GM21381 (cell line): Measurements from ENCODE around the gene PPP2R5A.
A peak's percentile ranks its signal among the peaks of the same experiment; 100 is the strongest.
"Not testable (repeated sequence)": the region's sequence is repeated elsewhere in the genome, so short reads cannot be mapped to it uniquely, and the experiment has no call there.

Source experiments
- ATAC-seq: cut with Tn5 transposase; IDR thresholded peaks from one replicate; pipeline ENCODE4 v1.9.1; 2021; ENCODE audit warnings: mild to moderate bottlenecking, moderate library complexity; ENCODE audit not compliant: unreplicated experiment

The PPP2R5A gene

DNA sequence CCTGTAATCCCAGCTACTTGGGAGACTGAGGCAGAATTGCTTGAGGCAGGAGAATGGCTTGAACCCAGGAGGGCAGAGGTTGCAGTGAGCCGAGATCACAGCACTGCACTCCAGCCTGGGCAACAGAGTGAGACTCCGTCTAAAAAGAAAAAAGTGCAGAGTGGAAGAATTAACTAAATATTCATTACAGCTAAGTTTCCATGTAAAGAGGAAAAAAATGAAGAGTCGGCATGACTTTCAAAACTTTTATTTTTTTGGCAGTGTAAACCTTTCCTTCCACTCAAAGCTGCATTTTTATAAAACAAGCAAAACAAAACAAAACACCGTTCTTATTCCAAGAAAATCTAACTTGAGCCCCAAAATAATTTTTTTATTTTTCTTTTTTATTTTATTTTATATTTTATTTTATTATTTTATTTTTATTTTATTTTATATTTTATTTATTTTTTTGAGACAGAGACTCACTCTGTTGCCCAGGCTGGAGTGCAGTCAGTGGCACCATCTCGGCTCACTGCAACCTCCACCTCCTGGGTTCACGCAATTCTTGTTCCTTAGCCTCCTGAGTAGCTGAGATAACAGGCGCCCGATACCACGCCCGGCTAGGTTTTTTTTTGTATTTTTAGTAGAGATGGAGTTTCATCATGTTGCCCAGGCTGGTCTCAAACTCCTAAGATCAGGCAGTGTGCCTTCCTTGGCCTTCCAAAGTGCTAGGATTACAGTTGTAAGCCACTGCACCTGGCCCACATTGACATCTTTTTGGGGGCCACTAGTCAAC lies 66.6 kb downstream of the PPP2R5A start:
- ATAC-seq, result no peak

DNA sequence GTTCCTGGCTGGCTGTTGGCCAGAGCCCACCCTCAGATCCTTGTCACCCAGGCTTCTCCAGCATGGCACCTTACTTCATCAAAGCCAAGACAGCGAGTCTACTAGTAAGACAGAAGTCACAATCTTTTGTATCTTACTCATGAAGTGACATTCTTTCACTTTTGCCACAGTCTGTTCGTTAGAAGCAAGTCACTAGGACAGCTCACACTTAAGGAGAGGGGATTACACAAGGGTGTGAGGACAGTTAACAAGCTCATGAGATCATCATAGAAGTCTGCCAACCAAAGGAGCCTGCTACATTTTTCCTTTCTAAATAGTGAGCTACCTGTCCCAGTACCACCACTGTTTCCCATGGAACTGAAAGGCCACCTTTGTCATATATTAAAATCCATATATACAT lies 68.0 kb downstream of the PPP2R5A start:
- ATAC-seq, result no peak

DNA sequence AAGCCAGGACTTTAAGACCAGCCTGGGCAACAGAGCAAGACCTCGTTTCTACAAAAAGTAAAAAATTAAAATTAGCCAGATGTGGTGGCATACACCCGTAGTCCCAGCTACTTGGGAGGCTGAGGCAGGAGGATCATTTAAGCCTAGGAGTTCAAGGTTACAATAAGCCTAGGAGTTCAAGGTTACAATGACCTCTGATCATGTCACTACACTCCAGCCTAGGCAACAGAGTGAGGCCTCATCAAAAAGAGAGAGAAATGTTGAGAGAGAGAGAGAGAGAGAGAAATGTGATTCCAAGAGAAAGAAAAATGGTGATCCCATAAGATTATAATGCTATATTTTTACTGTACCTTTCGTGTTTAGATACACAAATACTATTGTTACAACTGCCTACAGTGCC lies 69.3 kb downstream of the PPP2R5A start:
- ATAC-seq, result no peak

DNA sequence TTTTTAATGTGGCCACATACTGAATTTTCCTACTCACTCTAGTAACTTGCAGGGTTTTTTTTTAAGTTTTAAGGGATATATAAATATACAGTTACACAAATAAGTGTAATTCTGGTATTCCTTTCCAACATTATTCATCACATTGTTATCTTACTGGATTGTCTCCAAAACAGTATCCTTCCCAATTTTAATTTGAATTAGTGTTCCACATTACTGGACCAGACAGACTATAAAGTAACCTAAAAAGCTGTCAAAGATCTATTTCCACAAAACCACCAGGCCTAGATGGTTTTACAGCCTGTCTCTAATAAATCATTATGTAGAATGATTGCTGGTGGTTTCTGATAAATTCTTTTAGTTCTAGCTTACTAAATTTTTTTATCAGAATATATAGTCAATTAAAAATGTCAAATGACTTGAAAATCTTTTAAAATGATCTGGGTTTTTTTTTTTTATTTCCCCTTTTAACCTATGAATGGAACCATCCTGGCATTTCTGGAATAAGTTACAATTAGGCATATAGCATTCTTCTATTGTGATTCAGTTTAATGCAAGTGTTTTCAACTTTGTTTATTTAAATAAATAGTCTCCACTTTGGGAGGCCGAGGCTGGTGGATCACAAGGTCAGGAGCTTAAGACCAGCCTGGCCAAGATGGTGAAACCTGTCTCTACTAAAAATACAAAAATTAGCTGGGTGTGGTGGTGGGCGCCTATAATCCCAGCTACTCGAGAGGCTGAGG lies 70.2 kb downstream of the PPP2R5A start:
- no peak for ATAC-seq

DNA sequence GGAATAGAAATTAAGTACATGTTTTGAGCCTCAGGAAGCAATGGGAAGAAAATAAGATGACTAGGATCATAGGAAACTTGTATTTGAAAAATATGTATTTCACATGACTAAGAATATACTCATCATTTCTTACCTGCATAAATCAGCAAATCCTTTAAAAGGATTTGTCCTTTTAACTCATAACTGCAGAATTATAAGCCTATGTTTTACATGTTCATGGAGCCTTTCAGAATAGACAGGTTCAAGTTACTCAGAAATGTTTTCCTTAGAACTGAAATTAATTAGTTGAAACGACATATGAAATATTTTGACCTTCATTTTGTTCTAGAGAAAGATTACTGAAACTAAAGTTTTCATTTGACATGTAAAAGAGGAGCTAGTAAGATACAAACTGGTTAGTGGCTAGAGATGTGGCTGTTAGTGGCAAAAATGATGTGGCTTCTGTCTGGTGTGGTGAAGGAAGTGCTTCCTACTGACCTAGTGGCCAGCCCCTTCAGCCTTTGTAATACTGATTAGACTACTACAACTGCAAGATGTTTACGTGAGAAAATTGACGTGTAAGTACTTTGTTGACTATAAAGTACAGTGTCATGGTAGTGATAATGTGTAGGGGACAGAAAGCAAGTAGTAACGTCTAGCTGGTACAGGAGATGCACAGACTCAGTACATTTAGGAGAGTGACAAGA lies 74.7 kb downstream of the PPP2R5A start:
- no peak for ATAC-seq

DNA sequence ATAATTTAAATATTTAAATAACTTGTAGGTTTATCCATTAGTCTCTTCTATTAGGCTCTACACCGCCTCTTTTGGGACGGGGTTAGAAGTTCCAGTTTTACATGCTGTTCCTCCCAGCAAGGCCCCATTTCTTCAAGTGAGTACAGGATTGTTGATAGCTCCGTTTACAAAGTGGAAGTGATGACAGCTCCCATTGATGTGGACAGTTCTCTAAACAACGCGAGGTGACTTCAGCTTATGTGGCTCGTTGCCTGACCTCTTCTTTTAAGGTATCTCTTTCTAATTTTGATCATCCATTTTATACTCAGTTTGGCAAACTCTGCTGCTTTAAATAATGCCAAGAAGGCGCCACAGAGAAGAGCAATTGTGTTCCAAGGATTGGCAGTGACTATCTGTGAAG lies 79.8 kb downstream of the PPP2R5A start:
- no peak for ATAC-seq

DNA sequence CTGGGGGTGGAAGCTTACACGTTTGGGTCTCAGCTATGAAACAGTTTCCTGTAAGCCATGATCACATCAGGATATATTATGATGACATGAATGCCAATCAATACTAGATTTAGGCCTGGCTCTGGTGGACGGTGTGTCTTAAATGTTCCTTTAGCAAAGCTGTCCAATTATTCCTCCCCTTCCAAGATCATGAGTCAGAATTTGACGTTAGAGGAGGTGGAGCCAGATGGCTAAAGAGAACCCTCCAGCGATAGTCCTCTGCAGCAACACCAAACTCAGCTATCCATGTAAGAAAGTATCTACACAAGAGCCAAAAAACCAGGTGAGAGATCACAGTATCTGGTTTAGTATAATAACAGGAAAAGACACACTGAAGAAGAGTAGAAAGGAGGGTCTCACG lies 81.7 kb downstream of the PPP2R5A start:
- ATAC-seq, result no peak

DNA sequence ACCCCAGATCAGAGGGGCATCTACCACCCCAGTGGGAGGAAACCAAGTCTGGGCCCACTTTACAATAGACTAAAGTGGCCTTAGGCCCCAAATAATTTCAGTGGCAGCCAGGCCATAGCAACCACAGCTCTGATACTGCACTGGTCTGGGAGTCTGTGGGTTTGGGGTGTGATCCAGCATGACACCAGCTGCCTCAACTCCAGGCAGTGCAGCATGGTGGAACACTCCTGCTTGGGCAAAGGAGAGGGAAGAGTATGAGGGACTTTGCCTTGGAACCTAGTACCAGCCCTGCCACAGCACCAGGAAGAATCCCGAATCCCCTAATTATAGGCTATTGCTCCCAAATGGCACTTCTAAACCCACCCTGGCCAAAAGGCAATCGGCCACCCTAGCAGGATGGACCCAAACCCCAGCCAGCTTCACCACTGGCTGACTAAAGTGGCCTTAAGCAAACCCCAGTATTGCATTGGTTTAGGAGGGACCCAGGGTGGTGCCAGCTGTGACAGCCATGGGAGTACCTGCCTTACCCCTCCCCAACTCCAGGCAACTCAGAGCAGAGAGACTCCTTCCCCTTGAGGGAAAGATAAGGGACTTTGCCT lies 82.4 kb downstream of the PPP2R5A start:
- ATAC-seq, result no peak

DNA sequence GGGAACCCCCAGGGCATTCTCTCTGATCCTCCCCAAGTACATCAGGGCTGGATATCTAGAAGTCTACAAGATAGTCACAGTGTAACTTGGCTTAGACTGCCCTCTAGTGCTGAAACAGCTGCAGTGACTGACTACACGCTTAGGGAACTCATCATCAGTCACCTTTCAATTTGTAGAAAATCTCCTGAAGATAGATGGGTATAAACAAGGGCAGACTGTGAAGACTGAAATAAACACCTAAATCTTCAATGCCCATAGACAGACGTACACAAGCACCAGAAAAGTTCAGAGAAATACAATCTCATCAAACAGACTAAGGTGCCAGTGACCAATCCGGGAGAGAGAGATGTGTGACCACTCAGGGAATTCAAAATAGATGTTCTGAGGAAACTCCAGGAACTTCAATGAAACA lies 82.9 kb downstream of the PPP2R5A start:
- ATAC-seq, result peak; percentile 81

DNA sequence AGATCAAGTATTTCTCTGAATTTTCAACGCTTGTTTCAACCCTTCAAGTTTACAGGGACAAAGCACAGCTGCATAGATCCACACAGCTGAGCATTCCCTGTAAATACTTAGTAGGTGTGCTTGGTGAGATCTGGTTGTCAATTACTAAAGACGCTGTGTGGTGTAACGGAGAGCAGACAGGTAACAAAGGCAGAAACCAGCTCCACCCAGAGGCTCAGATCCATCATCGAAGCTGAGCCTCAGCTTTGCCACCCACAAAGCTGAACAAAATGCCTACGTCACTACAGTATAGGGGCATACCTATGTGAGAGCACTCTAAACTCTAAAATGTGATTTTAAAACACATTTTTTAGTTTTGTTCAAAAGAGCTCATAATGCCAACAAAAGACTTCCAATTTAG lies 90.8 kb downstream of the PPP2R5A start:
- no peak for ATAC-seq

DNA sequence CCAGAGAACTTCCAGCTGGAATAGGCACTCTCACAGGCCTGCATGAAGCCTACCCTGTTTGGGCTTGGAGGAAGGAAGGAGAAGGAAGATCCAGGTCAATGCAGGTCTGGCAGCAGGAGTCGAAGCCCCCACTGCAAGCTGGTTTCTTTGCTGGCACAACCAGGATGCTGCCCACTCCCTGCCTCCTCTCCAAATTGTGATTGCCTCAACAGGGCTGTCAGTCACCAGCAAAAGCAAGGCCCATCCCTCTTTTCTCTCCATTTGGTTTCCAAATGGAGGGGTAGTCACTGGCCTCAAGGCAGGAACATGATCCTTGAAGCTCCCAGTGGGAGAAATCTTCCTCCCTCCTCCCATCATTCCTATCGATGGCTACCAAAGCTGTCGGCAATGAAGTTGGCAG lies 92.4 kb downstream of the PPP2R5A start:
- no peak for ATAC-seq

DNA sequence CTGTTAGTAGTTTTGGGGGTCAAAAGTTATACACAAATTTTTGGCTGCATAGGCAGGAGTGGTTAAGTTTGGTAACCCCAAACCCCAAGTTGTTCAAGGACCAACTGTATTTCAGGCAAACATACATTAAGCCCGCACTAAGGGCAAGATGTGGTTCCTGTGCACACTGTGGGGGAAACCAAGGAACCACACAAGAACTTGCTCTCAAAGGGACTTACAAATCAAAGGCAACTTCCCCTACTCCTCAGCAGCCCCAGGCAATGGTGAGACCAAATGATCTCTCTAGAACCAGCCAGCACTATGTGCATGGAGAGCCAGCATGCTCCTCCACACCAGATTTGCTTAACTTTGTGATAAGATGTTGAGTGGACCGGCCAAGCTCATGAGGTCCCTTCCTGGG lies 94.2 kb downstream of the PPP2R5A start:
- ATAC-seq, result no peak

DNA sequence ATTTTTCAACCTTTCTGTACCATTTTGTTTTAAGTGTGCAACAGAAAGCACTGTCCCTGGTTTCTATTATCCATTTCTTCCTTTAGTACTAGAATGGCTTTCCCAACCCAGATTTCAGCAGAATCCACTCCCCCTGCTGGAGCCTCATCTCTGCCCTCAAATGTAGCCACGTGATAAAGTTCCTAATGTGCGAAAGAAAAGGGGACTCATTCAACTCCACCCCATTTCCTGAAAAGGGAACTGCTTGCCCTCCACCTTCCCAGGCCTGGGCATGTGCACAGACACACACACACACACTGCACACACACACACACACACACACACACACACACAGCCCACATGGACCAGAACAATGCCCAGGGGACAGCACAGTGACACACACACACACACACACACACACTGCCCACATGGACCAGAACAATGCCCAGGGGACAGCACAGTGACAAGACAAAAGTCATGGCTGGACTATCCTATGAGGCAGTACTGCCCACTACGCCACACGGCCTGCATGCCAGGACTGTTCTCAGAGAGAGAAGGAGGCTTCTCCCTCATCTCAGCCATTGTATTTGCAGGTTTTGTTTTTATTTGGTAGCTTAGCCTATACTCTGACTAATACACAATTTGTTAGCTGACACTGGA lies 96.3 kb downstream of the PPP2R5A start:
- no peak for ATAC-seq

DNA sequence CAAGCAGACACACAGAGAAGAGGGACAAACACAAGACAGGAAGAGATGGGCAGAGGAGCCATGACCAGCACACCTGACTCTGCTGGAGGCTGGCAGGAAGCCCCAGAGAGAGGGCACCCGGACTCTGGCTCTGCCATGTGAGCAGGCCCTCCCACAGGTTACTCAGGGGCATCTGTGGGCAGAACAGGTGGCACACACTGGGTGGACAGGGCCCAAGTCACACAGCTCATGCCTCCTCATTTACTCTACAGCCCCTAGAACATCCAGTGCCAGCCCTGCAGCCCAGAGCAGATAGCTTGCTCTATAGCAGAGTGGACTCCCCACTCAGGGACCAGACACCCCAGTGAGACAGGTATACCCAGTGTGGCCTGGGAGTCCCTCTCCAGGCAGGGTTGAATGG lies 100.8 kb downstream of the PPP2R5A start:
- ATAC-seq, result no peak

DNA sequence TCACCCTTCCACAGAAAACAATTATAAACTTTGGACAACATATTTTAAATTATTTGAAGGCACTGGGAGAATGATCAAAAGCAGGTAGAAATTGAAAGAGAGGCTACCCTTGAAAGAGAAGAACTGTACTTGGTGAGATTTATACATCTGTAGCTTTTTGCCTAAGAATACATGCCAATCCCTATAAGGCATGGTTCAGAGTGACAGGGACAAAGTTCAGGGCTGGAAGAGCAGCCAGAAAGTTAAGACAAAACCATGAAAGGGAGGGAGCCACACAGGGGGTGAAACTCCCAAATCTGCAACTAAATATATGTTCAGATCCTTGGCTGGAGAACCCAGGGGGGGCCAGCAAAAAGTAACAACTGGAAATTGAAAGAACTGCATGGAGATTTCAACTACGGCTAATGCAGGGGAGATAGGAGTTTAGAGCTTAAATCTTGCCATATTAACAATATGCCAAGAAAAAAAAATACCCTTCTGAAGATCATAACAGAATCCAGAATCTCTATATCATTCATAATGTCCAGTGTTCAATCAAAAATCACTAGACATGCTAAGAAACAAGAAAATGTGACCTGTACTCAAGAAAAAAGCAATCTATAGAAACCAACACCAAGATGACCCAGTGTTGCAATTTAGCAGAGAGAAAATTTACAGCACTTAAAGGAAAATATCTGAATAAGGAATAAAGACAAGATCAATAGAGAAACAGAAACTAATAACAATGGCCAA lies 103.9 kb downstream of the PPP2R5A start:
- no peak for ATAC-seq

DNA sequence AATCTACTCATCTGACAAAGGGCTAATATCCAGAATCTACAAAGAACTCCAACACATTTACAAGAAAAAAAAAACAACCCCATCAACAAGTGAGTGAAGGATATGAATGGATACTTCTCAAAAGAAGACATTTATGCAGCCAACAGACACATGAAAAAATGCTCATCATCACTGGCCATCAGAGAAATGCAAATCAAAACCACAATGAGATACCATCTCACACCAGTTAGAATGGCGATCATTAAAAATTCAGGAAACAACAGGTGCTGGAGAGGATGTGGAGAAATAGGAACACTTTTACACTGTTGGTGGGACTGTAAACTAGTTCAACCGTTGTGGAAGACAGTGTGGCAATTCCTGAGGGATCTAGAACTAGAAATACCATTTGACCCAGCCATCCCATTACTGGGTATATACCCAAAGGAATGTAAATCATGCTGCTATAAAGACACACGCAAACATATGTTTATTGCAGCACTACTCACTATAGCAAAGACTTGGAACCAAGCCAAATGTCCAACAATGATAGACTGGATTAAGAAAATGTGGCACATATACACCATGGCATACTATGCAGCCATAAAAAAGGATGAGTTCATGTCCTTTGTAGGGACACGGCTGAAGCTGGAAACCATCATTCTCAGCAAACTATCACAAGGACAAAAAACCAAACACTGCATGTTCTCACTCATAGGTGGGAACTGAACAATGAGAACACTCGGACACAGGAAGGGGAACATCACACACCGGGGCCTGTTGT lies 110.6 kb downstream of the PPP2R5A start:
- ATAC-seq, result not testable (repeated sequence)

DNA sequence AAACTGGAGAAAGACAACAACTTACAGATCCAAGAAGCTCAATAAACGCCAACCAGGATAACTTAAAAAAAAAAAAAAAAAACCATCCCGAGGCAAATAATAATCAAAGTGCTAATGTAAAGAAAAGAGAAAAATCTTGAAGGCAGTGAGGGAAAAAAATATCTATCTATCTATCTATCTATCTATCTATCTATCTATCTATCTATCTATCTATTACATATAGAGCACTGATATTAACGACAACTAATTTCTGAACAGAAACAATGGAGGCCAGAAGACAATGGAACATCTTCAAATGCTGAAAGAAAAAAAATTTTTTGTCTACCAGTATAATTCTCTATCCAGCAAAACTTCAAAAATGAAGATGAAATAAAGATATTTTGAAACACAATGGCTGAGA lies 111.4 kb downstream of the PPP2R5A start:
- no peak for ATAC-seq

DNA sequence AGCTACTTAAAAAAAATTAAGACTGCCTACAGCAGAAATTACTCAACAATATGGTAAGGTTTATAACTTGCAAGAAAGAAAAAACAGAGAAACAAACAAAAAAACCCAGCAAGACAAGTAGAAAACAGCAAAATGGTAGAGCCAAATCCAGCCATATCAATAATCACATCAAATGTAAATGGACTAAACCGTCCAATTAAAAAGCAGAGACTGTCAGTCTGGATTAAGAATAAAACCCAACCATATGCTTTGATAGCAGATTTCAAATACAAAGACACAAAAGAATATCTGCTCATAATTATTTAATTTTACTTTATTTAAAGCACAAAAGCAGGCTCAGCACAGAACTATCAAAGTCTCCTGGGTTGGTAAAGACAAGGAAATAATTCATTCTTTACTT lies 112.0 kb downstream of the PPP2R5A start:
- no peak for ATAC-seq

DNA sequence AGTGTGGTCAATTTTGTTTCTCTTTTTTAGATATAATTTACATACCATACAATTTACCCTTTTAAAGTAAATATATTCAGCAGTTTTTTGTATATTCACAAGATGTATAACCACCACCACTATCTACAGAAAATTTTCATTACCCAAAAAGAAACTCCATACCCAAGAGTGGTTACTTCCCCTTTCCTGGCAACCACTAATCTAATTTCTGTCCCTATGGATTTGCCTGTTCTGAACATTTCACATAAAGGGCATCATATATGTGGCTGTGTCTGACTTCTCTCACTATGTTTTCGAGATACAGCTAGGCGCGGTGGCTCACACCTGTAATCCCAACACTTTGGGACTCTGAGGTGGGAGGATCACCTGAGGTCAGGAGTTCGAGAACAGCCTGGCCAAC lies 115.8 kb downstream of the PPP2R5A start:
- no peak for ATAC-seq
